Loucy (cell line): ENCODE measurements around the gene CFAP20.

Source experiments
- EZH2phosphoT487 ChIP-seq: fragments of 200-600 bp; IDR thresholded peaks from 2 replicates; pipeline ENCODE4 v1.6.1; 2018; ENCODE audit warnings: antibody characterized with exemption, mild to moderate bottlenecking, moderate library complexity, borderline replicate concordance
- TF ChIP-seq, protein P1 (sequence below): fragments of 200-600 bp; sonication (generic); conservative IDR thresholded peaks from 2 replicates; pipeline ENCODE4 v1.5.1; 2014; ENCODE audit warnings: mild to moderate bottlenecking, antibody characterized with exemption, low read length

DNA sequence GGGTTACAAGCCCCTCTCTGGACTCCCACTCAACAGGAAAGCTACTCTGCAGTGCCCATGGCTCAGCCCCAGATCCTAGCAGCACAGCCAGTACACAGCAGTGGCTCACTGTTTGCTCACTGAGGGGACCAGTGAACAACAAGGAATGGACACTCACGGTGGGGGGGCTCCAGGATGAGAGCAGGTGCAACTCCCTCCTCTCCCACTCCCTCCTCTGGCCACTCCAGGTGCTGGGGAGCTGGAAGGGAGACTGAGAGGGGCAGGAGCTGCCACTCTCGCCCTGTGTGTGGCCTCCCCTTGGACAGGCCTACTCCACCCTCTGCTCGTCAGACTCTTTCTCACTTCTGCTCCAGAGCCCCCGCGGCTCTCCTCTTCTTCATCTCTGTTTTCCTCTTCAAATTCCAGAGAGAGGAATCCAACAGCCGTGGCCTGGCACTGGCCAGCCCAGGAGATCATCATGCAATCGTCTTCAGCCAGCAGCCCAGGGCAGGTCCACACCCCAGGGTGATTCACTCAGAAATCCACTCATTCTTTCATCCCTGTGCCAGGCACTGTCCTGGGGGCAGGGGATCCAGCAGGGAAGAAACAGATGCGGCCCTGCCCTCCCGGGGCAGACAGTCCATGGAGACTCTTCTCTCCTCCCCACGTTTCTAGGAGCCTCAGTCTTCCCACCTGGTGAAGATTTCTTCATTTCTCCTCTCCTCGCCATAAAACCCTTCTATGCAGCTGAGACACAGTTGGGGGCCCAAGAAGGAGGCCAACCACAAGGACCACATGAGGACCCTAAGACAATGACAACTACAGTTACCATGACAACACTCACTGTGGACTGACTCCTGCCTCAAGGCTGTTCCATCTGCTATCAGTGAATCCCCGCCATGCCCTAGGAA, 30.7 kb downstream of the CFAP20 start:
- TF ChIP-seq EZH2phosphoT487, result no peak
- TF ChIP-seq, protein P1, sequence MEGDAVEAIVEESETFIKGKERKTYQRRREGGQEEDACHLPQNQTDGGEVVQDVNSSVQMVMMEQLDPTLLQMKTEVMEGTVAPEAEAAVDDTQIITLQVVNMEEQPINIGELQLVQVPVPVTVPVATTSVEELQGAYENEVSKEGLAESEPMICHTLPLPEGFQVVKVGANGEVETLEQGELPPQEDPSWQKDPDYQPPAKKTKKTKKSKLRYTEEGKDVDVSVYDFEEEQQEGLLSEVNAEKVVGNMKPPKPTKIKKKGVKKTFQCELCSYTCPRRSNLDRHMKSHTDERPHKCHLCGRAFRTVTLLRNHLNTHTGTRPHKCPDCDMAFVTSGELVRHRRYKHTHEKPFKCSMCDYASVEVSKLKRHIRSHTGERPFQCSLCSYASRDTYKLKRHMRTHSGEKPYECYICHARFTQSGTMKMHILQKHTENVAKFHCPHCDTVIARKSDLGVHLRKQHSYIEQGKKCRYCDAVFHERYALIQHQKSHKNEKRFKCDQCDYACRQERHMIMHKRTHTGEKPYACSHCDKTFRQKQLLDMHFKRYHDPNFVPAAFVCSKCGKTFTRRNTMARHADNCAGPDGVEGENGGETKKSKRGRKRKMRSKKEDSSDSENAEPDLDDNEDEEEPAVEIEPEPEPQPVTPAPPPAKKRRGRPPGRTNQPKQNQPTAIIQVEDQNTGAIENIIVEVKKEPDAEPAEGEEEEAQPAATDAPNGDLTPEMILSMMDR, result no peak
